Left lung (tissue), 10 donors: ENCODE results near the gene RAPGEF4. TPM values are rescaled to one million over a fixed set of nuclear protein-coding genes. Genes with fewer than 3 reads are reported as not detected.

Source experiments
- ATAC-seq: fragments of 200-7000 bp; cut with Tn5 transposase; one replicate; pipeline ENCODE4 v1.9.1; 2020; ENCODE audit warnings: moderate library complexity
- DNase-seq, 4 donors: peaks; one replicate each; pipeline ENCODE4 v3.0.0-alpha.2; 2013 to 2020
- H3K27ac ChIP-seq, 2 donors: fragments of 200-600 bp; sonication (generic) in 1 of 2; one replicate each; pipeline versions ENCODE4 v1.5.0 to v1.8.0; 2020 to 2021
- H3K27me3 ChIP-seq, 2 donors: fragments of 200-600 bp; sonication (generic) in 1 of 2; one replicate each; pipeline versions ENCODE4 v1.5.0 to v1.8.0; 2020 to 2021
- H3K36me3 ChIP-seq, 2 donors: fragments of 200-600 bp; sonication (generic) in 1 of 2; one replicate each; pipeline versions ENCODE4 v1.5.0 to v1.8.0; 2020 to 2021
- H3K4me1 ChIP-seq, 2 donors: fragments of 200-600 bp; one replicate each; pipeline ENCODE4 v1.8.0; 2021
- H3K4me3 ChIP-seq, 2 donors: fragments of 200-600 bp; sonication (generic) in 1 of 2; one replicate each; pipeline versions ENCODE4 v1.5.0 to v1.8.0; 2020 to 2021; ENCODE audit warnings: mild to moderate bottlenecking in 1 of 2
- H3K9me3 ChIP-seq, 2 donors: fragments of 200-600 bp; sonication (generic) in 1 of 2; one replicate each; pipeline versions ENCODE4 v1.5.0 to v1.8.0; 2020 to 2021
- CTCF ChIP-seq, 2 donors: fragments of 200-600 bp; sonication (generic) in 1 of 2; IDR thresholded peaks; one replicate each; pipeline versions ENCODE4 v1.5.0 to v1.8.0; 2021; ENCODE audit warnings: antibody characterized with exemption in 2 of 2
- intact Hi-C, 2 donors: fragments of 100-400 bp; cut with DNase I; formaldehyde crosslinking; loops; one replicate each; pipeline versions ENCODE4 v1.11.2 to v1.14.2; 2022
- polyA plus RNA-seq, 6 donors: library from polyadenylated mRNA; unstranded; fragments of 120-200 nt; gene quantifications; one replicate each; pipeline ENCODE4 v1.2.1, GENCODE V29; 2013; ENCODE audit not compliant: insufficient read length in 6 of 6
- total RNA-seq, 2 donors: library from RNA; stranded (reverse); fragmentation: NEBNext Ultra II Directional; extraction: Animal tissue kit (Norgen Biotek cat#: 25700); gene quantifications; one replicate each; pipeline ENCODE4 v1.2.1, GENCODE V29; 2021
- donor health status: DM: no; HTN: yes; CAD: no.
- donor health status: DM: no; HTN: no; CAD: no.

RAPGEF4 gene
- total and polyA plus RNA-seq, 8 donors, result 9.1 to 16.2 (median 11.8) TPM

- DNase-seq, result no peak
- no peak overlapping the region for H3K4me3 ChIP-seq
- peak; percentile 62 for ATAC-seq
- no peaks in the 10 kb centered on the region for H3K9me3 ChIP-seq
- no peak overlapping the region for H3K27ac ChIP-seq
- H3K36me3 ChIP-seq, result no peaks in the 10 kb centered on the region
- no peak for TF ChIP-seq CTCF (IDR thresholded peaks at IDR 0.05)
- no peaks in the 10 kb centered on the region for H3K27me3 ChIP-seq
- H3K4me1 ChIP-seq, result peaks cover 0 to 9% of the 10 kb centered on the region in 2 donors
- intact Hi-C loops, result no loop called here
Measured at GRCh38 chr2:172698041-172698863, 37.4 kb upstream of the RAPGEF4 start.

- no peak for DNase-seq
- intact Hi-C loops, result no loop called here
- no peak for ATAC-seq
- H3K9me3 ChIP-seq, result no peaks in the 10 kb centered on the region
- no peak overlapping the region for H3K27ac ChIP-seq
- H3K27me3 ChIP-seq, result no peaks in the 10 kb centered on the region
- no peaks in the 10 kb centered on the region for H3K36me3 ChIP-seq
- no peaks in the 10 kb centered on the region for H3K4me1 ChIP-seq
- no peak overlapping the region for H3K4me3 ChIP-seq
- TF ChIP-seq CTCF (IDR thresholded peaks at IDR 0.05), result no peak
Measured at GRCh38 chr2:172701250-172701649, 34.4 kb upstream of the RAPGEF4 start.

GRCh38 chr2:172702451-172702850 is 33.2 kb upstream of the RAPGEF4 start:
- peaks cover 0 to 12% of the 10 kb centered on the region in 2 donors for H3K27me3 ChIP-seq
- ATAC-seq, result no peak
- no peaks in the 10 kb centered on the region for H3K36me3 ChIP-seq
- DNase-seq, result no peak
- no peak overlapping the region for H3K27ac ChIP-seq
- no peaks in the 10 kb centered on the region for H3K9me3 ChIP-seq
- intact Hi-C loops, result no loop called here
- H3K4me3 ChIP-seq, result no peak overlapping the region
- no peak for TF ChIP-seq CTCF (IDR thresholded peaks at IDR 0.05)
- no peaks in the 10 kb centered on the region for H3K4me1 ChIP-seq

- no peak for DNase-seq
Measured at GRCh38 chr2:172704072-172704936, 31.3 kb upstream of the RAPGEF4 start.

More at GRCh38 chr2:172704072-172704936, 31.3 kb upstream of the RAPGEF4 start:
- ATAC-seq, result peak; percentile 86
- Histone ChIP-seq H3K4me3 (no peak overlapping the region), H3K4me1 (no peaks in the 10 kb centered on the region), H3K27me3 (peaks cover 8 to 13% of the 10 kb centered on the region in 2 donors), H3K9me3 (no peaks in the 10 kb centered on the region), H3K27ac (no peak overlapping the region), H3K36me3 (no peaks in the 10 kb centered on the region)
- intact Hi-C loops, result no loop called here
- TF ChIP-seq CTCF (IDR thresholded peaks at IDR 0.05), result peak; percentile 36 to 48
